K562 (cell line): ENCODE results near the gene SLC37A3. TPM values are rescaled to one million over a fixed set of nuclear protein-coding genes. Genes with fewer than 3 reads are reported as not detected.
A peak's percentile ranks its signal among the peaks of the same experiment; 100 is the strongest.

Source experiments
- BACH1 ChIP-seq: fragments of 200-800 bp; sonication (Bioruptor generic); IDR thresholded peaks from 2 replicates; pipeline ENCODE4 v1.6.1; 2016; ENCODE audit warnings: missing genetic modification characterization, missing compliant biosample characterization
- BRCA1 ChIP-seq, 2 experiments: fragments of 450-650 bp in 1 of 2; sonication (generic) in 1 of 2; formaldehyde crosslinking in 1 of 2; IDR thresholded peaks; 2 replicates each; pipeline versions ENCODE4 v1.5.0 to v1.6.1; 2017 to 2020; ENCODE audit warnings: mild to moderate bottlenecking in 1 of 2, missing genetic modification reagents in 1 of 2
- BRD9 ChIP-seq: fragments of 450-650 bp; IDR thresholded peaks from 2 replicates; pipeline ENCODE4 v1.6.1; 2018; ENCODE audit warnings: low read depth; ENCODE audit not compliant: partially characterized antibody
- FOXP4 ChIP-seq: sonication (generic); formaldehyde crosslinking; IDR thresholded peaks from 2 replicates; pipeline ENCODE4 v1.8.0; 2022; ENCODE audit warnings: mild to moderate bottlenecking, missing genetic modification reagents, borderline replicate concordance
- GTF2E2 ChIP-seq: fragments of 200-800 bp; sonication (Bioruptor generic); IDR thresholded peaks from 2 replicates; pipeline ENCODE4 v1.6.1; 2016; ENCODE audit warnings: missing genetic modification characterization, missing compliant biosample characterization
- HDAC8 ChIP-seq: fragments of 450-650 bp; IDR thresholded peaks from 2 replicates; pipeline ENCODE4 v1.6.1; 2016; ENCODE audit warnings: mild to moderate bottlenecking, missing genetic modification characterization, moderate library complexity, missing compliant biosample characterization
- HLTF ChIP-seq: fragments of 450-650 bp; IDR thresholded peaks from 2 replicates; pipeline ENCODE4 v1.6.1; 2016
- KDM1A ChIP-seq, 2 experiments: fragments of 450-650 bp; IDR thresholded peaks; 2 replicates each; pipeline ENCODE4 v1.6.1; 2016; ENCODE audit warnings: mild to moderate bottlenecking in 2 of 2
- KDM2B ChIP-seq: fragments of 250-450 bp; sonication (Bioruptor Pico); IDR thresholded peaks from 2 replicates; pipeline ENCODE4 v1.8.0; 2021; ENCODE audit warnings: mild to moderate bottlenecking, moderate library complexity
- LEF1 ChIP-seq: fragments of 450-650 bp; IDR thresholded peaks from 2 replicates; pipeline ENCODE4 v1.6.1; 2016; ENCODE audit warnings: mild to moderate bottlenecking
- PHF8 ChIP-seq: fragments of 200-600 bp; sonication (generic); IDR thresholded peaks from 2 replicates; pipeline ENCODE4 v1.6.1; 2012; ENCODE audit warnings: mixed run types, mild to moderate bottlenecking, inconsistent platforms, low read length, moderate library complexity, borderline replicate concordance
- POLR2AphosphoS2 ChIP-seq: IDR thresholded peaks from 2 replicates; pipeline ENCODE4 v1.6.1; 2012; ENCODE audit warnings: low read length, improper control_type of control experiment
- PPARD ChIP-seq: fragments of 250-450 bp; sonication (Bioruptor Pico); IDR thresholded peaks from 2 replicates; pipeline ENCODE4 v1.8.0; 2022; ENCODE audit warnings: inconsistent platforms, mild to moderate bottlenecking, moderate library complexity
- RAD51 ChIP-seq: fragments of 450-650 bp; IDR thresholded peaks from 2 replicates; pipeline ENCODE4 v1.7.1; 2016; ENCODE audit warnings: low read depth, mild to moderate bottlenecking, borderline replicate concordance
- RBM15 ChIP-seq: fragments of 200-400 bp; formaldehyde crosslinking; IDR thresholded peaks from 2 replicates; pipeline ENCODE4 v1.6.1; 2018; ENCODE audit warnings: mild to moderate bottlenecking, low read length, moderate library complexity; ENCODE audit not compliant: insufficient read depth
- RBM17 ChIP-seq: fragments of 200-400 bp; formaldehyde crosslinking; IDR thresholded peaks from 2 replicates; pipeline ENCODE4 v1.6.1; 2017; ENCODE audit warnings: low read depth, mild to moderate bottlenecking, low read length, borderline replicate concordance
- RUNX1 ChIP-seq: sonication (generic); IDR thresholded peaks from 2 replicates; pipeline ENCODE4 v1.6.1; 2016; ENCODE audit warnings: antibody characterized with exemption, low read depth
- TCF7L2 ChIP-seq: fragments of 150-350 bp; IDR thresholded peaks from 2 replicates; pipeline ENCODE4 v1.6.1; 2016; ENCODE audit warnings: low read depth, mild to moderate bottlenecking, low read length, moderate library complexity
- ZNF146 ChIP-seq: IDR thresholded peaks from one replicate; pipeline ENCODE4 v1.6.1; 2018; ENCODE audit warnings: missing compliant biosample characterization; ENCODE audit not compliant: unreplicated experiment
- ZNF24 ChIP-seq: fragments of 450-650 bp; IDR thresholded peaks from 2 replicates; pipeline ENCODE4 v1.6.1; 2016
- polyA plus RNA-seq, 8 experiments: library from polyadenylated mRNA; depleted of rRNA in 4 of 8; stranded (reverse) in 5 of 8; unstranded in 3 of 8; fragments of >200 nt; fragmentation: Nextera tagmentation in 2 of 8; fragmentation: Illumina TruSeq in 1 of 8; extraction: Ambion mirVana in 2 of 8; extraction: Trizol in 1 of 8; gene quantifications; 2 replicates each; pipeline versions ENCODE4 v1.2.1 to v1.2.3, GENCODE V29; 2011 to 2014; ENCODE audit warnings: inconsistent platforms in 1 of 8, missing spikeins in 1 of 8
- total RNA-seq, 7 experiments: library from RNA; depleted of rRNA in 6 of 7; stranded (reverse); fragments of >200 nt in 6 of 7; fragmentation: Illumina TruSeq in 2 of 7; extraction: Trizol in 2 of 7; gene quantifications; 2 replicates each; pipeline versions ENCODE4 v1.2.1 to v1.2.3, GENCODE V29; 2011 to 2021; ENCODE audit warnings: low replicate concordance in 1 of 7
- TF ChIP-seq, protein P1 (sequence below): fragments of 250-450 bp; sonication (Bioruptor Pico); IDR thresholded peaks from 2 replicates; pipeline ENCODE4 v1.4.0; 2020; ENCODE audit warnings: borderline replicate concordance
- TF ChIP-seq, protein P2 (sequence below): fragments of 450-650 bp; IDR thresholded peaks from 2 replicates; pipeline ENCODE4 v1.6.1; 2018; ENCODE audit warnings: mild to moderate bottlenecking, low read depth; ENCODE audit not compliant: partially characterized antibody
- TF ChIP-seq, protein P3 (sequence below): fragments of 250-450 bp; sonication (Bioruptor Pico); IDR thresholded peaks from 2 replicates; pipeline ENCODE4 v1.4.0; 2020; ENCODE audit warnings: mild to moderate bottlenecking, moderate library complexity, borderline replicate concordance

SLC37A3 gene
- total and polyA plus RNA-seq, 9 of the 15 experiments (the other 6 are each of a cell fraction or from before 2014, with no cell fraction given), result 11.7 to 59.1 (median 26.8) TPM

GRCh38 chr7:140391634-140392033, 6.7 kb downstream of the SLC37A3 start (continued):
- no peak for TF ChIP-seq ZNF146 (CRISPR knock-in tag)
- no peak; the same call in 1 of the 2 replicates for TF ChIP-seq RAD51
- TF ChIP-seq, protein P1, sequence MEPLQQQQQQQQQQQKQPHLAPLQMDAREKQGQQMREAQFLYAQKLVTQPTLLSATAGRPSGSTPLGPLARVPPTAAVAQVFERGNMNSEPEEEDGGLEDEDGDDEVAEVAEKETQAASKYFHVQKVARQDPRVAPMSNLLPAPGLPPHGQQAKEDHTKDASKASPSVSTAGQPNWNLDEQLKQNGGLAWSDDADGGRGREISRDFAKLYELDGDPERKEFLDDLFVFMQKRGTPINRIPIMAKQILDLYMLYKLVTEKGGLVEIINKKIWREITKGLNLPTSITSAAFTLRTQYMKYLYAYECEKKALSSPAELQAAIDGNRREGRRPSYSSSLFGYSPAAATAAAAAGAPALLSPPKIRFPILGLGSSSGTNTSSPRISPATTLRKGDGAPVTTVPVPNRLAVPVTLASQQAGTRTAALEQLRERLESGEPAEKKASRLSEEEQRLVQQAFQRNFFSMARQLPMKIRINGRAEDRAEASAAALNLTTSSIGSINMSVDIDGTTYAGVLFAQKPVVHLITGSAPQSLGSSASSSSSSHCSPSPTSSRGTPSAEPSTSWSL (CRISPR knock-in tag), result no peak
- peak; percentile 30 for TF ChIP-seq BRD9
- TF ChIP-seq RUNX1, result no peak
- TF ChIP-seq, protein P2, sequence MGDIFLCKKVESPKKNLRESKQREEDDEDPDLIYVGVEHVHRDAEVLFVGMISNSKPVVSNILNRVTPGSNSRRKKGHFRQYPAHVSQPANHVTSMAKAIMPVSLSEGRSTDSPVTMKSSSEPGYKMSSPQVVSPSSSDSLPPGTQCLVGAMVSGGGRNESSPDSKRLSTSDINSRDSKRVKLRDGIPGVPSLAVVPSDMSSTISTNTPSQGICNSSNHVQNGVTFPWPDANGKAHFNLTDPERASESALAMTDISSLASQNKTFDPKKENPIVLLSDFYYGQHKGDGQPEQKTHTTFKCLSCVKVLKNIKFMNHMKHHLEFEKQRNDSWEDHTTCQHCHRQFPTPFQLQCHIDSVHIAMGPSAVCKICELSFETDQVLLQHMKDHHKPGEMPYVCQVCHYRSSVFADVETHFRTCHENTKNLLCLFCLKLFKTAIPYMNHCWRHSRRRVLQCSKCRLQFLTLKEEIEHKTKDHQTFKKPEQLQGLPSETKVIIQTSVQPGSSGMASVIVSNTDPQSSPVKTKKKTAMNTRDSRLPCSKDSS, result no peak
- TF ChIP-seq TCF7L2, result no peak
- TF ChIP-seq POLR2AphosphoS2, result no peak
- TF ChIP-seq HDAC8 (tag), result no peak
- TF ChIP-seq FOXP4 (CRISPR knock-in tag), result no peak
- TF ChIP-seq RBM15, result no peak
- TF ChIP-seq, protein P3, sequence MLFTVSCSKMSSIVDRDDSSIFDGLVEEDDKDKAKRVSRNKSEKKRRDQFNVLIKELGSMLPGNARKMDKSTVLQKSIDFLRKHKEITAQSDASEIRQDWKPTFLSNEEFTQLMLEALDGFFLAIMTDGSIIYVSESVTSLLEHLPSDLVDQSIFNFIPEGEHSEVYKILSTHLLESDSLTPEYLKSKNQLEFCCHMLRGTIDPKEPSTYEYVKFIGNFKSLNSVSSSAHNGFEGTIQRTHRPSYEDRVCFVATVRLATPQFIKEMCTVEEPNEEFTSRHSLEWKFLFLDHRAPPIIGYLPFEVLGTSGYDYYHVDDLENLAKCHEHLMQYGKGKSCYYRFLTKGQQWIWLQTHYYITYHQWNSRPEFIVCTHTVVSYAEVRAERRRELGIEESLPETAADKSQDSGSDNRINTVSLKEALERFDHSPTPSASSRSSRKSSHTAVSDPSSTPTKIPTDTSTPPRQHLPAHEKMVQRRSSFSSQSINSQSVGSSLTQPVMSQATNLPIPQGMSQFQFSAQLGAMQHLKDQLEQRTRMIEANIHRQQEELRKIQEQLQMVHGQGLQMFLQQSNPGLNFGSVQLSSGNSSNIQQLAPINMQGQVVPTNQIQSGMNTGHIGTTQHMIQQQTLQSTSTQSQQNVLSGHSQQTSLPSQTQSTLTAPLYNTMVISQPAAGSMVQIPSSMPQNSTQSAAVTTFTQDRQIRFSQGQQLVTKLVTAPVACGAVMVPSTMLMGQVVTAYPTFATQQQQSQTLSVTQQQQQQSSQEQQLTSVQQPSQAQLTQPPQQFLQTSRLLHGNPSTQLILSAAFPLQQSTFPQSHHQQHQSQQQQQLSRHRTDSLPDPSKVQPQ, result 0 out of 2 replicates have a peak, but pooled peaks have one; percentile 43
- no peak for TF ChIP-seq BACH1 (tag)
- TF ChIP-seq GTF2E2, result no peak
- TF ChIP-seq LEF1, result peak; percentile 62; the same call in 1 of the 2 replicates
- TF ChIP-seq RBM17, result no peak
- no peak; the same call in none of the 2 replicates for TF ChIP-seq HLTF
- TF ChIP-seq BRCA1 (IDR thresholded peaks at IDR 0.05), result no peak
- no peak for TF ChIP-seq BRCA1 (CRISPR knock-in tag; IDR thresholded peaks at IDR 0.05)
- TF ChIP-seq KDM2B (CRISPR knock-in tag), result no peak
- TF ChIP-seq PPARD, result no peak
- TF ChIP-seq KDM1A (IDR thresholded peaks at IDR 0.05), result peak; percentile 96
- TF ChIP-seq ZNF24, result no peak
- no peak for TF ChIP-seq PHF8
